Stimulated activated CD8-positive, alpha-beta memory T cell treated with anti-CD3 and anti-CD28 coated beads, Interleukin-12 subunit alpha, Interleukin-12 subunit beta, amount 100 ng/mL, for 4 hours (primary cell): ENCODE results near the gene ZFYVE28.
A peak's percentile ranks its signal among the peaks of the same experiment; 100 is the strongest.

ENCODE experiments used
- DNase-seq: peaks from one replicate; pipeline ENCODE4 v3.0.0-alpha.2; 2020; ENCODE audit warnings: low read depth

Gene ZFYVE28

DNA sequence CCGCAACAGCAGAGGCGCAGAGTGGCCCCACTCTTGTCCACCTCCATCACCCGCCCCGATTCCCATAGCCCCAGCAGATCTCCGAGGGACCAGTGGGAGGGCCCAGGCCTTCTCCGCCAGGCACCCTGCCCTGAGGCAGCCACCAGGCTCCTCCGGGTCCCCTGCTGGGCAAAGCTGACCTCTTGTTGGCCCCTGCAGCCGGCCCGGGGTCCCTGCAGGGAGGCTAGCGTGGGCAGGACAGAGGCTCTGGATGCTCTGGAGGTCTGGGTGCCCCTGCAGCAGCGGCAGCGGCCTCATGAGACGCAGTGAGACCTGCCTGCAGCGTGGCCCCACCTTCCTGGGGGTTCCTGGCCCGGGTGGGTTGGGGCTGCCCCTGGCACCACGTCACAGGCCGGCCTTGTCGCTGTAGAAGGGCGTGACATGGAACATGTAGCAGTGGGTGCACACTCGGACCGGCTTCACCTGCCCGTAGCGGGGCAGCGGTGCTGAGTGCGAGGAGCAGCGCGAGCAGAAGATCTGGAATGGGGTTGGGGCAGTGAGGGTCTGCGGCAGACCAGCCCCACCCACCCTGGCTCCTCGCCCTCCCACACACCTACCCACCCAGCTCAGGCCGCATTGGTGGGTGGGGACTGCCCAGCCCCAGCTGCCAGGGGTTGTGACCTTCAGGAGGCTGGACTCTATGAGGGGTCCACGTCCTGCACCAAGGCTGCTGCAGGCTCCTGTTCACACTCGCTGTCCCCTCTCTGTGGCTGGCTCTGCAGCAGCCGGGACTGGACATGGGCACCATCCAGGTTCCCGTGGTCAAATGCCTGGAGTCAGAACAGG, 147.9 kb downstream of the ZFYVE28 start:
- DNase-seq = no peak

DNA sequence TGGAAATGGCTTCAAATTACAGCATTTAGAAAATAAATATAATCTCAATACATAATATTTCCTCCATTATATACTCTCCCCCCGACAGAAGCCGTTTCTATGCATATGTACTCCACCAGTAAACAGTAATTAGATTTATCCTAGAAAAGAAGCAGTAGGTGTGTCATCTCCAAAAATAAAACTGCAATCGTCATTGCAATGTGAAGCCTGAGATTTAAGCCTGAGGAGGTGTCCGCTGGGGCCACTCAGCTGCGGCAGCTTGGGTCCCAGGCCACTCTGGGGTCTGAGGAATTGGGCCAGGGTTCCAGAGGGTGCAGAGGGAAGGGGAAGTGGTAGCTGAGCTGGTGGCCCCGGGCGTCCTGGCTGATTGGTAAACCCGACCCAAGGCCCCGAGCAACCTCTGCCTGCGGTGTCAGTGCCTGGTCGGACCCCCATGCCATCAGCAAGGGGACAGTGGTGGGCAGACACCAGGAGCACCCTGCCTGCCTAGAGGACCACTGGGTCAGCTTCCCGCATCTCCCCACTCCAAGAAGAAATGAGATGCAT, 148.8 kb downstream of the ZFYVE28 start:
- DNase-seq = no peak

DNA sequence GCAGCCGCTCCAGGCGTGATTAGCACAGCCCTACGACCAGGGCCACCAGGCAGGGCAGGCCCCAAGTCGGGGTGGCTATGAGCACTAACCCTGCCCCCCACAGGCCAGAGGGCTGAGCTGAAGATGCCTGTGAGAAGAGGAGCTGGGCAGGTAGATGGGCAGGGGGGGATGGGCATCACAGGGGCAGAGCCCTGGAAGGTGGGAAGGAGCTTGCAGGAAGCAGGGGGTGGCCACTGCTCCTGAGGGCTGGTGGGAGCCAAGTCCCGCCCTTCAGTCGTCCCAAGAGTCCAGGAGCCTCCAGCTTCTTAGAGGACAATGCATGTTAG, 149.3 kb downstream of the ZFYVE28 start:
- DNase-seq = no peak

DNA sequence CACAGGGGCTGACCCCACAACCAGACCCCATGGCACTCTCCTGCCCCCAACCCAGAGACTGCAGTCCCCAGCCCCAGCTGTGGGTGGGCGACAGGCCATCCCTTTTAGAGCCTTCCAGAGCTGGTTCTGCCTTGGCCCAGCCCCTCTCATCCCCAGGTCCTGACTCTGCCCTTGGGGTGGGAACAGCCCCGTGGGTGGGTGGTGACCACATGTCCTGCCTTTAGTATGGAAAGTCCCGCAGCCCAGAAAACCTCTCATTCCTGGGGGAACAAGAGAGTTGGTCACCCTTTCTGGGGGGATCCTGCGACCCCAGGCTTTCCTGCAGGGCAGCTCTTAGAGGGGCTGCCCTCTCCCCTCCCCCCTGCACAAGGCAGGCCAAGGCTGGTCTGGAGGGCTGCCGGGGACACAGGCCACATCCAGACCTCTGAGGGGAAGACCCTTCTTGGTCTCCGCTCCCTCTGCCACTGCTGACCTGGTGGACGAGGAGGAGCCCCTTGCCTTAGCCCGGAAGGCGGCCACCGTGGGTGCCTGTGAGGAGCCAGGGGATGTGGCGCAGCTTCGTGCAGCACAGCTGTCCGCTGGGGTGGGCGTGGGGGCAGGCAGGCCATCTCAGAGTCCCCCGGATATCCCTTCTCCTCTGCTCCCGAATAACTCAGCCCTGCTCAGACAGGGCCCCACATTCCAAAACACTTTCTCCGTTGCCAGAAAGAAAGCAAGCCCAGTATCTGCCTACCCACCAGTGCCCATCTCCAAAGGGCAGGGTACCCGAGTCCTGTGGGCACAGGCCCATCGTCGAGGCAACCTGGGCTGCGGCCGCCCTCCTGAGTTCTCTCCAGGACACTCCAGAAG, 149.9 kb downstream of the ZFYVE28 start:
- no peak for DNase-seq

DNA sequence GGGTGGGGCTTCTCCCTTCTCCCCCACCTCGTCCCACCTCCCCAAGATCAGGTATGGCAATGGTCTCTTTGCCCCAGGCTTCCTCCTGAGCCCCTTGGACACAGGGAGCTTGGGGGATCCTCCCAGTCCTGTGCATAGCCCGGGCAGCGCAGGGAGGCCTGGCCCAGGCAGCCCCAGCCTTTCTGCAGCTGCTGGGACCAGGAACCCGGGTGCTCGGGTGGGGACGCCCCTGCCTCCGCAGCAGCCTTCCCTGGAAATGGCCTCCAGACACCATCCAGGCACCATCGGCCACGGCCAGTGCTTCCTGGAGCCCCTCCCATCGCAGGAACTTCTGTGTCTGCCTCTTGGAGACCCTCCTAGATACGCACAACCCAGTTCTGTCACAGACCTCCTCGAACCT, 150.6 kb downstream of the ZFYVE28 start:
- no peak for DNase-seq

DNA sequence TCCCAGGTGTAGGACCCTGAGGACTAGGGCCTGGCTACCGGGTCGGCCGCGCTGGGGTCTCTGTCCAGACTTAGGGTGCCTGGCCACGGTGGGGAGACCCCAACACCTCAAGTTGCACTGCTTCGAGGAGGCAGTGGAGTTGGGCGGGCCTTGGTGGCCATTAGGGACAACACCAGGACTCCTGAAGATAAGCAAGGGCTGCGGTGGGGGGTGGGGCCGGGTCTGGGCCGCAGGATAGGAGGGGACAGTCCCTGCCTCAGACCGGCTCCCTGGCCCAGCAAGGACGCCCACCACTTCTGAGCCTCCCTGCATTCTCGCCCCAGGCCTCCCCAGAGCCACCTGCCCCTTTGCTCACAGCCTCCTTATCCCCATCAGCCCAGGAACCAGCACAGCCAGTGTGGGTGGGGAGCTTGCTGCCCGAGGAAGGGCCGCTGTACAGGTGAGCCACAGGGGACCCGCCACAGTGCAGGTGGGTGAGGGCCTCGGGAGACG, 151.1 kb downstream of the ZFYVE28 start:
- no peak for DNase-seq

DNA sequence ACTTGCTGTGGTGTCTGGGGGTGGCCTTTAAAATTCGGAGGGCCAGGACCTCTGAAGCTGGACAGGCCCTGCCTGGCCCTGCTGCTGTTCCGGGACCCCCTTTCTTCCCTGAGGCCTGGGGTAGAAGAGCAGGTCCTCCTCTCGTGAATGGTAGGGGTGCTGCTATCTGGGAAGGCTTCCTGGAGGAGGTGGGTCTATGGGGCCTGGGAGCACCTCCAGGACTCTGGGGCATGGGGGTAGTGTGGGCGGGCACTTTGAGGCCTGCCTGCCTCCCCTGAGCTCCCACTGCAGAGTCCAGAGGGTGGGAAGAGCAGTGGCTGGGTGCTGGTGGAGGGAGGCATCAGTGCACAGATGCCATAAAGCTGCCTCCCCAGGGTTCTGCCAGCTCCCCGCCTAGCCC, 151.6 kb downstream of the ZFYVE28 start:
- no peak for DNase-seq

- DNase-seq = no peak
Measured at GRCh38 chr4:2266181-2266580, 152.3 kb downstream of the ZFYVE28 start.

DNA sequence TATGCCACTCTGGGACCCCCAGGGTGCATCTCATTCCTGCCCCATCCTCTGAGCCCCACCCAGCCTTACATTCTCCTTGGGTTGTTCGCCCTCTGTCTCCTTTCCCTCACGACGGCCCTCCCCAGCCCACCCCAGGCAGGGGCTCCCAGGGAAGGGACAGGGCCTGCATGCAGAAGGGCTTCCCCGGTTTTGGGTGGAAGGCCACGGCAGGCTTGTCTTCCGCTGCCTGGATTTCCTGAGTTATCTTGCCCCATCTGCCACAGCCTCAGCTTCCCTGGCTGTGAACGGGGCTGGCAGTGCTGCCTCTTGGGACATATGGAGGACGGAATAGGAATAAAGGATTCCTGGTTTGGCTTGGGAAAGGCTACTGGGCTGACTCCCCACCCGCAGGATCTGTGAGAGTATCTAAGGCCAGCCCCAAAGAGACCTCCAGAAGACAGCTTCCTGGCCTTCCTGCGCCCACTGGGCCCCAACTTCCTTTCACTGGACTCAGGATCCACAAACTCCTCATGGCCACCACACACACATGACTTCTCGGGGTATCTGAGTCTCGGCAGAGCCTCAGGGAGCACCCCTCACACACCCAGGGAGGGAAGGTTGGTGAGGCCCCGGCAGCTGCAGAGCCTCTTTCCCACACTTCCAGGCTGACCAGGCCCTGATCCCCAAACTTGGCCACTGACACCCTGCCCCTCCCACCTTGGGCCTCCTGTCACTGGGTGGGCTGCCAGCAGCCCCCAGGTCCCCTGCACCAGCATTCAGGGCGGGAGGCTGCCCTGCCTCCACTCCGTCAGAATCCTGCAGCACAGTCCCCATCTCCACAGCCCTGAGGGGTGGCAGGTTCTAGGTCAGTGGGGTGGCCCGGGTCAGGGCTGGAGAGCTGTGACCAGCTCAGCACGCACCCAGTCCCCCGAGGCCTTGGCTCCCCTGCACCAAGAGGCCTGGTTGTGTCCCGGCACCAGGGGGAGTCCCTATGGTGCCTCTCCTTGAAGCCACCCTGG, 153.0 kb downstream of the ZFYVE28 start:
- no peak for DNase-seq

DNA sequence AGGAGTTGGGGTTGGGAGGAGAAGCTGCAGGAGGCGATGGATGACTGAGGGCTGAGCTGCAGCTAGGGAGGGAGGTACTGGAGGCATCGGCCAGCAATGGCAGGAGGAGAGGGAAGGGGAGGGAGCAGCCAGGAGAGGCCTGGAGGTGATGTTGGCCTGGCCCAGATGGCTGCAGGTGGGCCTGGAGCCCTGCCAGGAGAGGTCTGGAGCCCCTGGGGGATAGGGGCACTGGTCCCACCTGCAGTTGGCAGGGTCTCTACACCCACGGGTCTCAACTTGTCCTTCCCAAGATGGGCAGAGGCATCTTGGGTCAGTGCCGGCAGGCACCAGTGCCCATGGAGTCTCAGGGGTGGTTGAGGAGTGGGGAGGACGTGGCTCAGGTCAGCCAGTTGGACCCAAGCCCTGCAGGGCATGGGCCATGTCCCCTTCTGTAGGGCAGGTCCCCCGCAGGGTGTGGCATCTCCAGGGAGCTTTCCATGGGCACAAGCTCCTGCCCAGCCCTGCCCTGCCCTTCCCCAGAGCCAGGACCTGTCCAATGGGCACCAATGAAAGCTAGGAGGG, 153.9 kb downstream of the ZFYVE28 start:
- no peak for DNase-seq

DNA sequence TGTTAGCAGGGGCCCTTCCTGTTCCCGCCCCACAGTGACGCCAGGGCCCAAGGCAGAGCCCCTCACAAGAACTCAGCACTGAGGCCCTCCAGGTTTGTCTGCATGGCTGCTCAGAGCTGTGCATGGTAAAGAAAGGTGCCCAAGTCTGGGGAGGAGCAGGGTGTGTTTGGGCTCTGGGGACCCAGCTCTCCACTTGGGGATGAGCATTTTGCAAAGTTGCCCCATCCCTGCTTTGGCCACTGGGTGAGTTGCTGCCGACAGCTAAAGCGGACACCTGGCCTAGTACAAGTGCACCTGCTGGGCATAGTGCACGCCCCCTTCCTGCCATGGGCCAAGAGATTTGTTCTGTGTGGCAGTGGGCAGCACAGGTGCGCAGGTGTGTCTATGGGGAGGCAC, 154.5 kb downstream of the ZFYVE28 start:
- DNase-seq = no peak

DNA sequence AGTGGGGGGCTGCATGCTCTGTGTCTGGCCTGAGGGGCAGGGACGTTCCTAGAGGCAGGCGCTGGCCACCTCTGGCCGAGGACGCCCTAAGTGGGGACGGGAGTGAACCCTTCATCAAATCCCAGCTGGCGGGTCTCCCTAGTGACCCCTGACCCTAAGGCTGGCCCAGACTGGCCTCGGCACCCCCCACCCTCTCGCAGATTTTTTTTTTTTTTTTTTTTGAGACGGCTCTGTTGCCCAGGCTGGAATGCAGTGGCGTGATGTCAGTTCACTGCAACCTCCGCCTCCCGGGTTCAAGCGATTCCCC, 155.5 kb downstream of the ZFYVE28 start:
- no peak for DNase-seq

DNA sequence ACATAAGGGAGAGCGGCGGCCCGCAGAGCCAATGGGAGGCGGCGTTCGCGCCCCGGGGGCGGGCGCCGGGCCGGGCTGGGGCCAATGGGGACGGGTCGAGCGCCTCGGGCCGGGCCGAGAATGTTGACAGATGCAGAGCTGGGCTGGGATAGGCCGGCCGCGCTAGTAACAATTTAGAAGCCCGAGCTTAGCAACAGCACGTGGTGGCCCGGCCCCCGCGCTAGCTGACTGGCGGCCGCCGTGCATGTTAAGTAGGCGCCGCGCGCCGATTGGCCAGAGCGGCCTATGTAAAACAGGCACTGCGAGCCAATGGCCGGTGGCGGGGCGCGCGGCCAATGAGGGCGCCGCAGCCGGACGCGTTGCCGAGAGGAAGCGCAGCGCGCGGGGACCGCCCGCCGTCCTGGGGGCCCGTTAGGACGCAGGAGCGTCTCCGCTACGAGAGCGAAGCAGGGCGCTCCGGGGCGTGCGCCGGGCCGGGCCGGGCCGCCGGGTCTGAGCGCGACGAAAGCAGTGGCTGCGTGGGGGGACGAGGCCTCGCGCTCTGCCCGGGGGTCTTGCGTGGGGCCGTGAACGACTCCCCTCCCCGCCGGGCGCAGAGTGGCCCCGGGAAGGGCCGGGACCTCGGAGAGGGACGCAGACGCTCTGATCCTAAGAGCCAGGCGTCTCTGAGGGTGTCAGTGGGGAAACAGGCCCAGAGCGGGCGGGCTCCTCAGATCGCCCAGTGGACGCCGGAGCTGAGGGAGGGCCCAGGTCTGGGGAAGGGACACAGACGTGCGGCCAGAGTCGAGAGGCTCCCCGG, 156.1 kb downstream of the ZFYVE28 start:
- peak; percentile 96 for DNase-seq

DNA sequence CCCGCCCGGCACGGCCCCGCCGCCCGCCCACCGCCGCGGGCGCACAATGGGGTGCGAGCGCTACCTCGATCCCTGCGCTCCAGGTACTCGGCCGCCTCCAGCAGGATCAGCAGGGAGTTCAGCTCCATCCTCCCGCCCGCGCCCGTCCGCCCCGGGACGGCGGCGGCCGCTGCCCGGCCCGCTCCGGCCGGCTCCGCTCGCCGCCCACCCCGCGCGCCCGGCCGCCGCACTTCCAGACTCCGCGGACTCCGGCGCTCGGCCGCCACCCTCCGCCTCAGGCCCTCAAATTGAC, 156.6 kb downstream of the ZFYVE28 start, which contains the start of gene MXD4:
MXD4 (minus strand) TSS at position 257 of the 292 bp plus-strand sequence; CDS start at position 128, 129 bp downstream.
- no peak for DNase-seq

- DNase-seq = peak; percentile 38
Measured at GRCh38 chr4:2261110-2261852, 157.2 kb downstream of the ZFYVE28 start.

GRCh38 chr4:2260344-2261109, 157.9 kb downstream of the ZFYVE28 start:
- peak; percentile 0 for DNase-seq

DNA sequence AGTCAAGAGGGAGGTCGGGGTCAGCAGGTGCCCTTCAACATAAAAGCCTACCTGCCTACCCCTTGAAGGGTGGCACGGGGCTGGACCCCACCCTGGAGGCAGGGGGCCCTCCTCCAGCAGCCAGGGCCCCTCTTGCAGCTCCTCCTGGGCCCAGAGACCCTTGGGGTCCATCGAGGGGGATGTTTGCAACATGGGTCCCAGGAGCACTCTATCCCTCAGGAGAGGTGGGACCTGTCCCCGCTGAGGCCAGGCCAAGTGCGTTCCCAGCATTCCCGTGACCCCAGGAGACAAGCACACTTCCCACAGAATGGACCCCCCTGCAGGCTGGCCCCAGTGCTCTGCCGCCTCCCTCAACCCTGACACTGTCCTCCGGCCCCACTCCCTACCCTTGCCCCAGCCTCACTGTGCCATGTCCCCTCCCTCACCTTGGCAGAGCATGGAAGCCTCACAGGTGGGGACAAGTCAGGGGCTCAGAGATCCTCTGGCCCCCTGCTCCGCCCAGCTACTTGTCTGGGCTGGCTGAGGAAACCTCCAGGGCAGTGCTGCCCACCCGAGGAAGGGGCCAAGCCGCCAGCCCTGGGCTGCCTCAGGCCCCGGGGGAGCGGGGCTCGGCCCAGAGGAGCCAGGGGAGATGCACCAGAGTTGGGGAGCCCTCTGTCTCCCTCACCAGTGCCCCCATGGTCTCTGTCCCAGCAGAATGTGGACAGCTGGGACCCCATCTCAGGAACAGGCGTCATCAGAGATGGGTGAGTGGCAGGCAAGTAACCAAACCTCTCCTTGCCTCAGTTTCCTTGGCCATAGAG, 158.7 kb downstream of the ZFYVE28 start:
- DNase-seq = peak; percentile 0

- no peak for DNase-seq
Measured at GRCh38 chr4:2259036-2259540, 159.4 kb downstream of the ZFYVE28 start.
